GM21515 (cell line): ENCODE measurements around the gene POLG2.

Experiments used
- ATAC-seq: cut with Tn5 transposase; IDR thresholded peaks from one replicate; pipeline ENCODE4 v1.9.1; 2021; ENCODE audit not compliant: unreplicated experiment

The POLG2 gene

GRCh38 chr17:64496786-64497564 is at the start of gene POLG2:
Gene POLG2 (minus strand): TSS chr17:64497054. CDS start chr17:64496968, 86 bp downstream.
- peak; percentile 75 for ATAC-seq

DNA sequence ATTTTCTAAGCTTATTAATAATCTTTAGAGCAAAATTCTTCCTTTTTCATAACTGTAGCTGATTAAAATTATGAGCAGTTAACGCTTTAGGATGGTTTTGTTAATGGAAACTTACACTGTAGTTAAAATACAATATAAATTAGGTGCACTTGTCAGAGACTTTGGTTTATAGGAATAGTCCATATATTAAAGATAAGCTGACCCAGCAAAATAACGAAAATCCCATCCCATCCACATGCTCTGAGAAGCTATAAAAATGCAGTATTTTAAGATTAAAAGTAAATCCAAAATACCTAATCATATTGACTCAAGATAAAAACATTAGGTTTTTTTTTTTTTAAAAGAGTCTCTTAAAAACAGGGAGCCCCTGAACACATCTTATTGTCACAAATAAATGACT is 47.9 kb upstream of the POLG2 start:
- ATAC-seq = no peak

DNA sequence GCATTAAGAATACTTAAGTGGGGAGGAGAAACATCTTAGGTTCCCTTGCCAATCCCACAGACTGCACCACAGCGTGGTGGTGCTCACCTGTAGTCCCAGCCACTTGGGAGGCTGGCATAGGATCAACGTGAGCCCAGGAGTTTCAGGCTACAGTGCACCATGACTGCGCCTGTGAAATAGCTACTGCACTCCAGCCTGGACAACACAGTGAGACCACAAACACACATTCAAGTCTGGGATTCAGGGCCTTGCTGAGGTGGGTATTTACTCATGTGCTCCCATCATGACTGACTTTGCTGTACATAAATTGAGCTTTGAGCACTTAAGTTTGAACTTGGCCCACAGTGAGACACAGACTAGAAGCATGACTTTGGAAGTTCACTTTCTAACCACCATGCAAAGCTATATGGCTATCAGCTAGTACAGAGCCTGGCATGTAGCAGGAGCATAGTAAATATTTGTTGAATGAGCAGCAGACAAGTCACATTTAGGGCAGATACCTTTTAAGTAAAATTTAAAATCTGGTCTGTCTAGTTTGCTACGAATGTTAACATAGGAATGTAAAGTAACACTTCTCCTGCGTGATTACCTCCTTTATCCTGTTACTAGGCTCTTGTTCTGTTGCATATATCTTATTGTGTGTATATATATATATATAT is 43.4 kb upstream of the POLG2 start:
- ATAC-seq = no peak

- no peak for ATAC-seq
Observed at GRCh38 chr17:64538508-64539130, 41.8 kb upstream of the POLG2 start.

GRCh38 chr17:64537488-64537887 is 40.6 kb upstream of the POLG2 start:
- no peak for ATAC-seq

DNA sequence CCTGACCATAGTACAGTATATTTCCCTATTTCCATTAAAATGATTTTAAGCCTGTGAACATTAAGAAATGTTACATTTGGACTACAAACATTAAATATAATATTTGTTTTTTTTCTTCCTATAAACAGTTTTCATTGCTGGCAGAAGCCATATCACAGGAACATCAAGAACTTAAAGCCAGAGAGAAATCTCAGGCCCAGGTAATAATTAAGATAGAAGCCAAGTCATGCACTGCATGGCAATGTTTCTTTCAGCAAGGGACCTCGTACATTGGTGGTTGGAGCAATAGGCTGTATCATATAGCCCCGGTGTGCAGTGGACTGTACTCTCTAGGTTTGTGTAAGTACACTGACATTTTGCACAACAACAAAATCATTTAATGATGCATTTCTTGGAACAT is 40.1 kb upstream of the POLG2 start:
- ATAC-seq = no peak

DNA sequence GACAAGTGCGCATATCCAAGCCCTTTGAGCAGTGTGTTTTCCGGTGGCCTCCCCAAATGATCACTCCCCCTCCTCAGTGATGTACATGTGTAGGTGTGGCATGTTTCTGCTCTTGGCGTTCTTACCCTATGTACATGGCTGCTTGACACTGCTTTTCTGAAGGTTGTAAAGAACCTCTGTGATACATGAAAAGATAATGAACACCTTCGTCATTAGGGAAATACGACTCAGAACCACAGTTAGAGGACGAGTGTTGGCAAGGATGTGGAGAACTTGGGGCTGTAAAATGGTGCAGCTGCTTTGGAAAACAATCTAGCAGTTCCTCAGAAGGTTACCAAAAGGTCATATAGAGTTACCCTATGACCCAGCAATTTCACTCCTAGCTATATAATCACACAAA is 38.5 kb upstream of the POLG2 start:
- no peak for ATAC-seq

DNA sequence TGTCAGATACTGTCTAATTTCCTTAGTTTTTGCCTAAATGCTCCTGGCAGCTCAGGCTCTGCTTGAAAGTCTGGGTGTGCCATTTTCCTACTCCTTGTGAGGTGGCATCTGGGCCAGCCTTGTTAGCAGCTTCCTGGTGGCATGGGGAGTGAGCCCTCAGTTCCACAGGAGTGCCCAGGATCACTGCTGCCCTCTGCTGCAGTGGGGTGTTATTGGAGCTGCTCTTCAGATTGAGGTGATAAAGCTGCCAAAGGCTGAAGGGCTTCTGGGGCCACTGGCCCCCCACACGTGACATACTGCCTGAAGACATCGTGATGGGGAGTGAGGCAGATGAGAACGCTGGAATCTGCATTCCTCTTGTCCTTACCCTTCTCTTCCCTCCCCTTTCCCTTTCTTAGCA is 37.3 kb upstream of the POLG2 start:
- no peak for ATAC-seq

GRCh38 chr17:64533784-64534183 is 36.9 kb upstream of the POLG2 start:
- ATAC-seq = no peak

- ATAC-seq = no peak
Observed at GRCh38 chr17:64532409-64532808, 35.6 kb upstream of the POLG2 start.

DNA sequence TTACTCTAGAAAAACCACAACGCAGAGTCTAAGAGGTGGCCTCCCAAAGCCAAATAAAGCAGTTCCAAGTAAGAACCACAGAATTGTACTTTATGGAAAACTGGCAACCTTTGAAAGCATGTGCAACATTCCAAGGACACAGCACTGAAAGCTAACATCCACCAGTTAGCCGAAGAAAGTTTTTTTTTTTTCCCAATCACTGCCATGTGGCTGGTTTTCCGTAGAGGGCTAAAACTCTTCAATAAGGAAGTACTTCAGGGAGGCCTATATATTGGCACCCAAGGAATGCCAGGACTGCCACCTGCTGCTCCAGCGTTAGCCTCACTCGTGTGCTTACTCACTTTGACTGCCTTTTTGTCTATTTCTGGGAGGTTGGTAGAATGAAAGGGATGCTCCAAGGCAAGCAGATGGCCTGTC is 35.1 kb upstream of the POLG2 start:
- ATAC-seq = no peak

DNA sequence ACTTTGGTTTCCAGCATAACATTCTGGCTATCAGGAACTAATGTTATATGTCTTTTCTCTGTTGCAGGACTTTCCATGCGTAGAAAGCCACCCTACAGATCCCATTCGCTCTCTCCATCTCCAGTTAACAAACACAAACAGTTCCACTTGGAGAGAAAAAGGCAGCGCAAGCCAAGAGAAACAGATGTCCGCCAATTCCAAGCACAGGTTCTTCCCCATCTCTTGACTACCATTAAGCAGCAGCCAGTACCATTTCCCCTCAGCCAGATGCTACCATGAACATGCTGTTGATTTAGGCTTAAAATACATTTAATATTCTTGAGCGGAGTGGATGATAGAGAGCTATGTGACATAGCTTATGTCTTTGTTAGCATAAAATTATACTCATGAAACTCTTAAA is 32.4 kb upstream of the POLG2 start:
- ATAC-seq = no peak

DNA sequence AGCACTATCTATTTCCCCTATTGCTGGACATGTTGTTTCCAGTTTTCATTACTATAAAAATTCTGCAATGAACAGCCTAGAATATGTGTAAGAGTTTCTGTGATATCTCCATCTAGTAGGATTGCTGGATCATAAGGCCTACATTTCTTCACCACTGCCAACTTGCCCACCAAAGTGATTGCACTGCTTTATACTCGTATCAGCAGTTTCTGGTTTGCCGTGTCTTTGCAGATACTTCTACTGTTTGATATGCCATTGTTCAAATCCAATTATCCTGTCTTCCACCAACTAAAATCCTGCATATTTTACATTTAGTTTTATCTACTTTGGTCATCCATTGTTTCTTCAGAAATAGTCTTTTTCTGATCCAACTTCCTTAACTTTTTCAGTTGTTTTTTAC is 31.1 kb upstream of the POLG2 start:
- no peak for ATAC-seq

GRCh38 chr17:64520359-64520758 is 23.5 kb upstream of the POLG2 start:
- no peak for ATAC-seq

DNA sequence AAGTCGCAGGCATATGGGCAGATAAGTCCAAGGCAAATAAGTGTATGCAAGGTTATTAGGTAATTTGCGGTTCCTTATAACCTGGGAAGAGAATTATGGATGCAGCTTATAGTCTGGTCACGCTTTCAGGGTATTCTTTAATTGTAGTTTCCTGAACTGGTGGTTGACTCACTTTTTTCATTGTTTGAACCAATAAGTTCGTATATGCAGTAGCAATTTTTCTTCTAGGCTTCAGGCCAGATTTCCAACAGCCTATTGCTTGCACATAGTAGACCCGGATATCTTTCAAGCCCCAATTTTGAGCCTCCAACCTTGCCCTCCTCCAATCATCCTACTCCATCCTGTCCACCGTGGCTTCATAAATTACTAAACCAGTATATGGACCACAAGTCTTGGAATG is 22.7 kb upstream of the POLG2 start:
- no peak for ATAC-seq

- ATAC-seq = no peak
Observed at GRCh38 chr17:64515829-64516228, 19.0 kb upstream of the POLG2 start.

GRCh38 chr17:64515419-64515818 is 18.6 kb upstream of the POLG2 start:
- no peak for ATAC-seq

GRCh38 chr17:64509179-64509578 is 12.3 kb upstream of the POLG2 start:
- ATAC-seq = no peak

DNA sequence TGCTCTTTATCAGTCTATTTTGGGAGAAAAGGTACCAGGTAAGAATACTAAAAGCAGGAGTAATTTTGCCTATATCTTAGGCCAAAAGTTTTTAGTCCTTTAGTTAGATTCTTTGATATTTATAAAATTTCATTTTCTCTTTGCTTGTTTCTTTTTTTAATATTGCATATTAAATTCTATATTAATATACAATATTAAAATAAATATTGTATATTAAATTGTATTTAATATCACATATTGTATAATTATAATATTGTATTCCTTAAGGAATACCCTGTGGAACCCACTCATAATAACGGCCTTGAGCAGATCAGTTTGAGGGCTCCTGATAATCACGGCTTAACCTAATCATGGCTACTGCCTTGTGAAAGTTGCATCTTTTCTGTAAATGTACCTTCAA is 11.8 kb upstream of the POLG2 start:
- ATAC-seq = no peak

DNA sequence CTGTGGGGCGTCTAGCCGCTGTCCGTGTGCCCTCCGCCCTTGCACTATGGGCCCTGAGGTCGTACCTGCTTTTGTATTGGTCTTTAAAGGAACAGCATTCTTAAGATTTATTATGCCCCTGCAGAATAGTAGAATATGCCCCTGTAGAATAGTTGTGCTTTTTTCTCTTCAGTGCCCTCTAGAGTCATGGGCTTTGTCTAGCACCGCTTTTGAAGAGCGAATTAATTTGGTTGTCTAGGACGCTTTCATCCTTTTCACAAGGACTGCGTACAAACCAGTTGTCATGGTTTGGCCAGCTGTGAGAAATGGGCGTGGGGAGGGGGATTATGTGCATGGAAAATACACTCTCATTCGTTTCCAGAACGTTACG is 10.5 kb upstream of the POLG2 start:
- ATAC-seq = peak; percentile 8

DNA sequence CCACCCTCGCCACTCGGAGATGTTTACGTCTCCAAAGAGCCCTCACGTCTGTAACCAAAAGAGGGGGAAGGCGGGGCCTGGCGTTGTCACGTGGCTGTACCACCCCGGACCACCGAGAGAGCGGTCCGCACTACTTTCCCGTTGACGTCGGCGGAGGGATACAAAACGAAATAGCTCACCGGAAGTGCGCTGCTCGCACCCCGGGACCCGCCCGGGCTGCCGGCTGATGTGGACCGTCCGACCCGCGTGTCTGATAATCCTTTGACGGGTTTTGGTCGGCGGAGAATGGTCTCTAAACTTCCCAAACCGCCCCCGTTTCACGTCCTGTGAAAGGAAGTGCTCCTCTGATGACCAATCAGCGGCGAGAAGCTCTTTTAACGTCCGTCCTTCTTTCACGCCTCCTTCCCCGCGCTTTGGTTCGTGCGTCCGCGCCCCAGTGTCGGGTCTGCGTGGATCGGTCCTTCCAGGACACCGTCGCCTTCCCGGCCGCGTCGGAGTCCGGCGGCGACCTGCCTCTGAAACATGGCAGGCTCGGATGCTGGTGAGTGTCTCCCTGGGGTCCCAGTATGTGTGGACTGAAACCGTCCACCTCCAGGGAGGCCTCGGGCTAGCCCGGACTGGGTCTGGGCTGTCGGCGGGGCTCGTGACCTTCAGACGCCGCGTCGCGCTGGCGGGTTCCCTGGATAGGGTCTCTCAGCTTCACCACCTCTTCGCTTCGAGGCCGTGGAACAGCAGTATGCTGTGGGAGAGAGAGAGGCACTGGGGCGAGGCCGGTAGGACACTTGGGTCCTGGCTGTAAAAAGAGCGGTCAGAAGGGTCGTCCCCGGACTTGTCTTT is 9.9 kb upstream of the POLG2 start, which contains the start of gene CEP95:
Gene CEP95 (plus strand): TSS at position 402 of the 837 bp plus-strand sequence. CDS start 121 bp downstream, at position 523.
- peak; percentile 55 for ATAC-seq
